IMR-90 (cell line): Measurements from ENCODE around the gene TBC1D16. TPM values are rescaled to one million over a fixed set of nuclear protein-coding genes. Genes with fewer than 3 reads are reported as not detected.
A peak's percentile ranks its signal among the peaks of the same experiment; 100 is the strongest.

Experiments used
- ATAC-seq: fragments of 200-7000 bp; cut with Tn5 transposase; 2 replicates; pipeline ENCODE4 v1.9.1; 2020; ENCODE audit warnings: low read depth, mild to moderate bottlenecking, moderate library complexity
- BruUV-seq: library from RNA; stranded (reverse); fragments of 400-500 nt; replicated peaks from 2 replicates; lab custom pipeline; 2021; lab: Mats Ljungman, UMichigan
- CTCF ChIA-PET: fragments of 300-600 bp; formaldehyde crosslinking; extraction: SDS; loops from one replicate; lab custom pipeline; 2021; ENCODE audit warnings: antibody characterized with exemption; lab: Yijun Ruan, JAX
- POLR2A ChIA-PET: fragments of 300-600 bp; sonication (Branson Sonifier 250); formaldehyde crosslinking; loops from one replicate; lab custom pipeline; 2022; ENCODE audit warnings: antibody characterized with exemption; ENCODE audit not compliant: unreplicated experiment; lab: Charles Lee
- DNase-seq: peaks from one replicate; pipeline ENCODE4 v3.0.0; 2013
- H2AFZ ChIP-seq: replicated peaks from 2 replicates; pipeline ENCODE3; 2013; ENCODE audit warnings: low read length, mild to moderate bottlenecking; ENCODE audit not compliant: poor library complexity
- H2AK5ac ChIP-seq: 2 replicates; pipeline ENCODE4 v1.6.1; 2013; ENCODE audit warnings: low read depth, low read length, inconsistent platforms
- H2AK9ac ChIP-seq: replicated peaks from 2 replicates; pipeline ENCODE3; 2013; ENCODE audit warnings: mild to moderate bottlenecking, low read depth, low read length, moderate library complexity; ENCODE audit not compliant: poor library complexity
- H2BK120ac ChIP-seq: 2 replicates; pipeline ENCODE4 v1.6.1; 2013; ENCODE audit warnings: low read depth, low read length, inconsistent platforms
- H2BK15ac ChIP-seq: 3 replicates; pipeline ENCODE4 v1.6.1; 2013; ENCODE audit warnings: low read depth, low read length, inconsistent platforms
- H2BK20ac ChIP-seq: 2 replicates; pipeline ENCODE4 v1.6.1; 2013; ENCODE audit warnings: low read depth, mild to moderate bottlenecking, inconsistent platforms, low read length, moderate library complexity
- H2BK5ac ChIP-seq: 2 replicates; pipeline ENCODE4 v1.6.1; 2013; ENCODE audit warnings: mild to moderate bottlenecking, low read depth, low read length, inconsistent platforms; ENCODE audit not compliant: poor library complexity, severe bottlenecking
- H3K14ac ChIP-seq: replicated peaks from 2 replicates; pipeline ENCODE4 v1.6.1; 2013; ENCODE audit warnings: low read depth, low read length, inconsistent platforms
- H3K18ac ChIP-seq: 2 replicates; pipeline ENCODE4 v1.6.1; 2013; ENCODE audit warnings: low read depth, low read length, control low read depth
- H3K23ac ChIP-seq: 2 replicates; pipeline ENCODE4 v1.6.1; 2013; ENCODE audit warnings: low read depth, low read length, inconsistent platforms
- H3K27ac ChIP-seq: 2 replicates; pipeline ENCODE4 v1.5.1; 2013; ENCODE audit warnings: mild to moderate bottlenecking, control low read depth, low read length; ENCODE audit not compliant: insufficient read depth
- H3K27me3 ChIP-seq: 2 replicates; pipeline ENCODE4 v1.6.1; 2013; ENCODE audit warnings: low read length; ENCODE audit not compliant: control insufficient read depth, insufficient read depth
- H3K36me3 ChIP-seq: 2 replicates; pipeline ENCODE4 v1.6.1; 2013; ENCODE audit warnings: low read length, mixed read lengths; ENCODE audit not compliant: control insufficient read depth, insufficient read depth
- H3K4ac ChIP-seq: 2 replicates; pipeline ENCODE4 v1.6.1; 2013; ENCODE audit warnings: low read depth, low read length, inconsistent platforms
- H3K4me1 ChIP-seq: 2 replicates; pipeline ENCODE4 v1.6.1; 2013; ENCODE audit warnings: low read length, mixed read lengths; ENCODE audit not compliant: control insufficient read depth, insufficient read depth
- H3K4me2 ChIP-seq: 2 replicates; pipeline ENCODE4 v1.6.1; 2013; ENCODE audit warnings: low read depth, mild to moderate bottlenecking, control low read depth, low read length, moderate library complexity
- H3K4me3 ChIP-seq: 2 replicates; pipeline ENCODE4 v1.5.1; 2013; ENCODE audit warnings: low read depth, mild to moderate bottlenecking, control low read depth, low read length, moderate library complexity; ENCODE audit not compliant: insufficient read depth
- H3K56ac ChIP-seq: 2 replicates; pipeline ENCODE4 v1.6.1; 2013; ENCODE audit warnings: low read length, inconsistent platforms; ENCODE audit not compliant: insufficient read depth; ENCODE audit errors: extremely low read depth
- H3K79me1 ChIP-seq, 2 experiments: 2 replicates each; pipeline ENCODE4 v1.6.1; 2013; ENCODE audit warnings: low read length in 2 of 2, inconsistent platforms in 1 of 2, low read depth in 1 of 2
- H3K9ac ChIP-seq: 2 replicates; pipeline ENCODE4 v1.6.1; 2013; ENCODE audit warnings: low read depth, low read length, control low read depth
- H3K9me1 ChIP-seq: 2 replicates; pipeline ENCODE4 v1.6.1; 2013; ENCODE audit warnings: low read length, inconsistent platforms; ENCODE audit not compliant: insufficient read depth
- H3K9me3 ChIP-seq: 2 replicates; pipeline ENCODE4 v1.6.1; 2013; ENCODE audit warnings: low read length; ENCODE audit not compliant: control insufficient read depth, insufficient read depth
- H4K20me1 ChIP-seq: 2 replicates; pipeline ENCODE4 v1.6.1; 2013; ENCODE audit warnings: low read length, inconsistent platforms; ENCODE audit not compliant: insufficient read depth
- H4K5ac ChIP-seq: 2 replicates; pipeline ENCODE4 v1.6.1; 2013; ENCODE audit warnings: mild to moderate bottlenecking, low read depth, low read length, control low read depth
- H4K8ac ChIP-seq, 2 experiments: 2 replicates each; pipeline ENCODE4 v1.6.1; 2013; ENCODE audit warnings: low read depth in 2 of 2, low read length in 2 of 2, control low read depth in 1 of 2, inconsistent platforms in 1 of 2
- H4K91ac ChIP-seq: 2 replicates; pipeline ENCODE4 v1.6.1; 2013; ENCODE audit warnings: low read depth, low read length, inconsistent platforms; ENCODE audit not compliant: insufficient read depth
- BHLHE40 ChIP-seq: fragments of 150-350 bp; IDR thresholded peaks from 2 replicates; pipeline ENCODE4 v1.6.1; 2016; ENCODE audit warnings: mild to moderate bottlenecking, low read depth, low read length
- CEBPB ChIP-seq: IDR thresholded peaks from 2 replicates; pipeline ENCODE4 v1.6.1; 2012; ENCODE audit warnings: low read depth, low read length, improper control_type of control experiment
- CHD1 ChIP-seq: IDR thresholded peaks from 2 replicates; pipeline ENCODE4 v1.6.1; 2012; ENCODE audit warnings: low read depth, low read length, improper control_type of control experiment
- CTCF ChIP-seq: conservative IDR thresholded peaks from 2 replicates; pipeline ENCODE4 v1.5.1; 2012; ENCODE audit warnings: mild to moderate bottlenecking, low read depth, low read length, improper control_type of control experiment
- ELK1 ChIP-seq: fragments of 150-350 bp; IDR thresholded peaks from 2 replicates; pipeline ENCODE4 v1.6.1; 2016; ENCODE audit warnings: low read depth, mild to moderate bottlenecking, low read length, moderate library complexity, borderline replicate concordance
- MAFK ChIP-seq: IDR thresholded peaks from 2 replicates; pipeline ENCODE4 v1.6.1; 2012; ENCODE audit warnings: low read depth, low read length, improper control_type of control experiment
- MAZ ChIP-seq: IDR thresholded peaks from 2 replicates; pipeline ENCODE4 v1.6.1; 2012; ENCODE audit warnings: low read depth, mild to moderate bottlenecking, low read length, improper control_type of control experiment, moderate library complexity, borderline replicate concordance
- MXI1 ChIP-seq: IDR thresholded peaks from 2 replicates; pipeline ENCODE4 v1.6.1; 2012; ENCODE audit warnings: low read depth, mild to moderate bottlenecking, low read length, moderate library complexity, borderline replicate concordance
- NFE2L2 ChIP-seq: fragments of 150-350 bp; IDR thresholded peaks from 2 replicates; pipeline ENCODE4 v1.6.1; 2016; ENCODE audit warnings: low read depth, mild to moderate bottlenecking, low read length
- POLR2A ChIP-seq: IDR thresholded peaks from 2 replicates; pipeline ENCODE4 v1.6.1; 2012; ENCODE audit warnings: mild to moderate bottlenecking, low read depth, low read length
- RAD21 ChIP-seq: IDR thresholded peaks from 2 replicates; pipeline ENCODE4 v1.6.1; 2012; ENCODE audit warnings: low read length, improper control_type of control experiment
- RCOR1 ChIP-seq: IDR thresholded peaks from 2 replicates; pipeline ENCODE4 v1.6.1; 2012; ENCODE audit warnings: mild to moderate bottlenecking, low read length, improper control_type of control experiment; ENCODE audit not compliant: insufficient replicate concordance
- RFX5 ChIP-seq: IDR thresholded peaks from 2 replicates; pipeline ENCODE4 v1.8.0; 2012; ENCODE audit warnings: low read depth, mild to moderate bottlenecking, low read length, moderate library complexity
- SMC3 ChIP-seq: fragments of 150-350 bp; IDR thresholded peaks from 2 replicates; pipeline ENCODE4 v1.6.1; 2016; ENCODE audit warnings: low read depth, mild to moderate bottlenecking, antibody characterized with exemption, low read length, moderate library complexity
- USF2 ChIP-seq: fragments of 150-350 bp; IDR thresholded peaks from 2 replicates; pipeline ENCODE4 v1.6.1; 2017; ENCODE audit warnings: mild to moderate bottlenecking, antibody characterized with exemption, low read length, low read depth
- WGBS, 2 experiments: methylation state at CpG; one replicate each; pipeline versions ENCODE4 v1.1.5 to v1.1.7; 2013; ENCODE audit warnings: missing lambda C conversion rate in 2 of 2; ENCODE audit not compliant: insufficient read length in 1 of 2; ENCODE audit errors: extremely low coverage in 2 of 2; 5-methylcytosine and 5-hydroxymethylcytosine counted together
- dilution Hi-C: fragments of 300-500 bp; cut with HindIII; formaldehyde crosslinking; loops from one replicate; pipeline ENCODE4 v1.14.3; 2018; ENCODE audit warnings: low sequenced_read_pairs; ENCODE audit not compliant: unreplicated experiment
- in situ Hi-C: fragments of 300-500 bp; cut with MboI; formaldehyde crosslinking; loops from 3 replicates; pipeline ENCODE4 v1.14.3; 2019; ENCODE audit warnings: low sequenced_read_pairs, inconsistent platforms, mixed read lengths
- intact Hi-C: fragments of 100-400 bp; cut with micrococcal nuclease; formaldehyde crosslinking; loops from 2 replicates; pipeline ENCODE4 v1.10.0; 2022
- polyA plus RNA-seq, 3 experiments: library from polyadenylated mRNA; depleted of rRNA; stranded (reverse); fragments of >200 nt; gene quantifications; 2 replicates each; pipeline ENCODE4 v1.2.3, GENCODE V29; 2012; ENCODE audit warnings: low replicate concordance in 1 of 3
- total RNA-seq: library from RNA; depleted of rRNA; stranded (reverse); fragments of >200 nt; gene quantifications from 2 replicates; pipeline ENCODE4 v1.2.3, GENCODE V29; 2012

The TBC1D16 gene
- total and polyA plus RNA-seq, 2 of the 4 experiments (the other 2 are of a cell fraction), result 10.1 to 16.7 TPM

GRCh38 chr17:80064696-80065095 is 29.0 kb upstream of the TBC1D16 start:
- no peak overlapping the region for H4K5ac ChIP-seq
- H3K4me2 ChIP-seq, result no peak overlapping the region
- intact Hi-C loops, result no loop called here
- H3K36me3 ChIP-seq, result no peaks in the 10 kb centered on the region
- peak overlapping the region; percentile 15; the same call in 1 of the 2 replicates for H3K4ac ChIP-seq
- peak overlapping the region in 1 of 2 experiments; percentile 7; a peak in 2 of 4 replicates for H4K8ac ChIP-seq
- H2AK9ac ChIP-seq, result no peak overlapping the region
- no peak overlapping the region; the same call in 1 of the 2 replicates for H2BK20ac ChIP-seq
- peak overlapping the region; percentile 66; the same call in 1 of the 3 replicates for H2BK15ac ChIP-seq
- no peak overlapping the region for H3K56ac ChIP-seq
- in situ Hi-C loops, result no loop called here
- no TSS peak for BruUV-seq
- ChIA-PET POLR2A (no interaction called here), CTCF (no interaction called here)
- H2AFZ ChIP-seq, result peak overlapping the region; percentile 40
- no peak for TF ChIP-seq MAFK
- no peak for TF ChIP-seq MAZ
- no peak for TF ChIP-seq CTCF
- TF ChIP-seq BHLHE40, result no peak
- TF ChIP-seq MXI1, result no peak
- TF ChIP-seq CHD1, result no peak
- TF ChIP-seq RAD21, result no peak
- no peak for TF ChIP-seq NFE2L2
- TF ChIP-seq RFX5, result no peak
- no peak for TF ChIP-seq POLR2A
- no peak for TF ChIP-seq ELK1
- TF ChIP-seq USF2, result no peak
- TF ChIP-seq CEBPB, result no peak
- no peak for TF ChIP-seq SMC3
- TF ChIP-seq RCOR1, result no peak
- H3K79me1 ChIP-seq, result no peaks in the 10 kb centered on the region
- H3K18ac ChIP-seq, result 0 out of 2 replicates have a peak overlapping the region, but pooled peaks have one; percentile 33
- WGBS, 2 experiments, result 60% methylated on average over 3 of the region's 8 CpGs; no CpG with 5 or more reads in 1 of the 2 experiments
- H3K27me3 ChIP-seq, result no peaks in the 10 kb centered on the region
- dilution Hi-C loops, result no loop called here
- no peaks in the 10 kb centered on the region for H4K20me1 ChIP-seq
- peak overlapping the region; percentile 66; the same call in 1 of the 2 replicates for H2AK5ac ChIP-seq
- no peak overlapping the region for H3K4me3 ChIP-seq
- peak overlapping the region; percentile 64; the same call in 1 of the 2 replicates for H2BK120ac ChIP-seq
- peak overlapping the region; percentile 71 for H4K91ac ChIP-seq
- ATAC-seq (no peak), DNase-seq (no peak)
- peaks cover 15% of the 10 kb centered on the region for H3K9me1 ChIP-seq
- H3K23ac ChIP-seq, result no peak overlapping the region
- 0 out of 2 replicates have a peak overlapping the region, but pooled peaks have one; percentile 46 for H3K14ac ChIP-seq
- H3K9me3 ChIP-seq, result no peaks in the 10 kb centered on the region
- H3K27ac ChIP-seq, result peak overlapping the region; percentile 18; the same call in 1 of the 2 replicates
- peaks cover 16% of the 10 kb centered on the region for H3K4me1 ChIP-seq
- no peak overlapping the region for H3K9ac ChIP-seq
- peak overlapping the region; percentile 26 for H2BK5ac ChIP-seq
